A673 (cell line): ENCODE data around the gene LRRC8D. TPM values are rescaled to one million over a fixed set of nuclear protein-coding genes. Genes with fewer than 3 reads are reported as not detected.

Experiments
- BruUV-seq: library from RNA; stranded (reverse); fragments of 400-500 nt; replicated peaks from 2 replicates; lab custom pipeline; 2021; lab: Mats Ljungman, UMichigan
- CTCF ChIA-PET: fragments of 300-600 bp; sonication (Branson Sonifier 250); formaldehyde crosslinking; loops from one replicate; lab custom pipeline; 2022; ENCODE audit warnings: antibody characterized with exemption; lab: Charles Lee
- POLR2A ChIA-PET: fragments of 300-600 bp; sonication (Branson Sonifier 250); formaldehyde crosslinking; loops from one replicate; lab custom pipeline; 2022; ENCODE audit warnings: antibody characterized with exemption; ENCODE audit not compliant: low non-redundant PET; lab: Charles Lee
- DNase-seq: peaks from one replicate; pipeline ENCODE4 v3.0.0-alpha.2; 2015; ENCODE audit warnings: low spot score
- H3K27ac ChIP-seq: fragments of 200-600 bp; sonication (generic); 2 replicates; pipeline ENCODE4 v1.5.1; 2016; ENCODE audit warnings: mixed run types, low read depth, mild to moderate bottlenecking, mixed read lengths, antibody characterized with exemption, low read length; ENCODE audit not compliant: poor library complexity, severe bottlenecking
- H3K27me3 ChIP-seq: fragments of 200-600 bp; sonication (generic); replicated peaks from 2 replicates; pipeline ENCODE4 v1.6.1; 2017; ENCODE audit warnings: mixed run types, low read depth, mild to moderate bottlenecking, mixed read lengths, antibody characterized with exemption, low read length; ENCODE audit not compliant: insufficient read depth, poor library complexity
- H3K36me3 ChIP-seq: fragments of 200-600 bp; sonication (generic); 2 replicates; pipeline ENCODE4 v1.6.1; 2016; ENCODE audit warnings: mixed run types, mild to moderate bottlenecking, mixed read lengths, antibody characterized with exemption, low read length; ENCODE audit not compliant: insufficient read depth, poor library complexity, severe bottlenecking
- H3K4me1 ChIP-seq: fragments of 200-600 bp; sonication (generic); 2 replicates; pipeline ENCODE4 v1.6.1; 2017; ENCODE audit warnings: mixed run types, mild to moderate bottlenecking, mixed read lengths, antibody characterized with exemption, low read length; ENCODE audit not compliant: insufficient read depth, poor library complexity, severe bottlenecking
- H3K4me3 ChIP-seq: fragments of 200-600 bp; sonication (generic); 2 replicates; pipeline ENCODE4 v1.5.1; 2016; ENCODE audit warnings: low read depth, mixed run types, mild to moderate bottlenecking, mixed read lengths, low read length; ENCODE audit not compliant: poor library complexity, severe bottlenecking
- H3K9me3 ChIP-seq: fragments of 200-600 bp; sonication (generic); 2 replicates; pipeline ENCODE4 v1.6.1; 2016; ENCODE audit warnings: mixed run types, low read depth, mild to moderate bottlenecking, mixed read lengths, antibody characterized with exemption, low read length; ENCODE audit not compliant: poor library complexity, severe bottlenecking
- EZH2 ChIP-seq: fragments of 200-600 bp; sonication (generic); IDR thresholded peaks from 2 replicates; pipeline ENCODE4 v1.6.1; 2017; ENCODE audit warnings: borderline replicate concordance, low read depth, mild to moderate bottlenecking, mixed read lengths, antibody characterized with exemption, low read length; ENCODE audit not compliant: poor library complexity, severe bottlenecking
- intact Hi-C: fragments of 100-400 bp; cut with micrococcal nuclease; formaldehyde crosslinking; loops from one replicate; pipeline ENCODE4 v1.10.0; 2022; ENCODE audit not compliant: unreplicated experiment
- total RNA-seq: library from RNA; stranded (reverse); gene quantifications from 2 replicates; pipeline ENCODE4 v1.2.3, GENCODE V29; 2021
- TF ChIP-seq, protein P1 (sequence below): fragments of 300-800, 200-600 bp; sonication (generic); conservative IDR thresholded peaks from 2 replicates; pipeline ENCODE4 v1.5.1; 2017; ENCODE audit warnings: low read depth, mild to moderate bottlenecking, antibody characterized with exemption, low read length, moderate library complexity, mixed read lengths

LRRC8D gene
- total RNA-seq, 1 experiment from 2014 or later: 59.4 TPM

GRCh38 chr1:89807503-89807902, 13.3 kb upstream of the LRRC8D start:
- Histone ChIP-seq H3K27ac (no peak overlapping the region), H3K4me1 (no peaks in the 10 kb centered on the region), H3K27me3 (no peaks in the 10 kb centered on the region), H3K9me3 (no peaks in the 10 kb centered on the region), H3K4me3 (no peak overlapping the region), H3K36me3 (no peaks in the 10 kb centered on the region)
- ChIA-PET CTCF (no interaction called here), POLR2A (no interaction called here)
- no peak for DNase-seq
- no peak for TF ChIP-seq EZH2
- TF ChIP-seq, protein P1, sequence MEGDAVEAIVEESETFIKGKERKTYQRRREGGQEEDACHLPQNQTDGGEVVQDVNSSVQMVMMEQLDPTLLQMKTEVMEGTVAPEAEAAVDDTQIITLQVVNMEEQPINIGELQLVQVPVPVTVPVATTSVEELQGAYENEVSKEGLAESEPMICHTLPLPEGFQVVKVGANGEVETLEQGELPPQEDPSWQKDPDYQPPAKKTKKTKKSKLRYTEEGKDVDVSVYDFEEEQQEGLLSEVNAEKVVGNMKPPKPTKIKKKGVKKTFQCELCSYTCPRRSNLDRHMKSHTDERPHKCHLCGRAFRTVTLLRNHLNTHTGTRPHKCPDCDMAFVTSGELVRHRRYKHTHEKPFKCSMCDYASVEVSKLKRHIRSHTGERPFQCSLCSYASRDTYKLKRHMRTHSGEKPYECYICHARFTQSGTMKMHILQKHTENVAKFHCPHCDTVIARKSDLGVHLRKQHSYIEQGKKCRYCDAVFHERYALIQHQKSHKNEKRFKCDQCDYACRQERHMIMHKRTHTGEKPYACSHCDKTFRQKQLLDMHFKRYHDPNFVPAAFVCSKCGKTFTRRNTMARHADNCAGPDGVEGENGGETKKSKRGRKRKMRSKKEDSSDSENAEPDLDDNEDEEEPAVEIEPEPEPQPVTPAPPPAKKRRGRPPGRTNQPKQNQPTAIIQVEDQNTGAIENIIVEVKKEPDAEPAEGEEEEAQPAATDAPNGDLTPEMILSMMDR: no peak
- BruUV-seq: no TSS peak
- intact Hi-C loops: no loop called here

GRCh38 chr1:89807983-89808382, 12.8 kb upstream of the LRRC8D start:
- TF ChIP-seq EZH2: no peak
- TF ChIP-seq, protein P1: no peak
- no TSS peak for BruUV-seq
- H3K4me3 ChIP-seq: no peak overlapping the region
- no peaks in the 10 kb centered on the region for H3K27me3 ChIP-seq
- no peaks in the 10 kb centered on the region for H3K9me3 ChIP-seq
- no peaks in the 10 kb centered on the region for H3K4me1 ChIP-seq
- DNase-seq: no peak
- no peaks in the 10 kb centered on the region for H3K36me3 ChIP-seq
- intact Hi-C loops: no loop called here
- ChIA-PET CTCF (interaction anchor here (0.7 kb wide), 1 partner anchor 12 kb away, joined by 4 read pairs; no protein-coding TSS in a partner anchor), POLR2A (no interaction called here)
- H3K27ac ChIP-seq: no peak overlapping the region

DNA sequence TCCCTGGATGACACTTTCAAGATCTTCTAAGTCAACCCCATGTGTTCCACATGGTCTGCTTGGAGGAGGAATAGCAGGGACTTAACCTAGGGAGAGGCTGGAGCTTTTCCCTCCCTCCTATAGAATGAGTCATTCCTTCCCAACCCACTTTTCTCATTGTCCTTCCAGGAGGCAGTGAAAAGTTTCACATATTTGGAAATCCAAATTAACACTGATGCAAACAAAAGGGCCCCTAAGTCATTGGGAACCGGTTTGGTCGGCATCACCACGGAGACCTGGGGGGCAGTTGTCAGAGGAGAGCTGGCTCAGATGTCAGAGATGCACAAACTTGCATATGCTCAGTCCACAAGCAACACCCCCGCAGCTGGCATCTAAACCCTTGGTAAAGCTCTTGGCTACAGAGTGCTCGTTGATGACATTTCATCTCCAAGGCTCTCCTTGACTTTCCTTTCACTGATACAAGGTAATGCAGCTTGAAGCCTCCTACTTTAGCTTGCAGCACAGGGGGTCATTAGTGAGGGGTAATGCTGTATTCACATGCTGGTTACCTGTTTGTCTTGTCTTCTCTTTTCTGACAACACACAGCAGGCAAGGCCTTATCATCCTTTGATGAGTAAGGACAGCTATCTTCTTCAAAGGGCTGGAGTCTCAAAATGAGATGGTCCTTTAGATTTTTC, 12.3 kb upstream of the LRRC8D start:
- Histone ChIP-seq H3K4me1 (no peaks in the 10 kb centered on the region), H3K9me3 (no peaks in the 10 kb centered on the region), H3K36me3 (no peaks in the 10 kb centered on the region), H3K27me3 (no peaks in the 10 kb centered on the region), H3K4me3 (no peak overlapping the region), H3K27ac (no peak overlapping the region)
- BruUV-seq: no TSS peak
- ChIA-PET CTCF (interaction anchor here (0.7 kb wide), 1 partner anchor 11 kb away, joined by 4 read pairs; no protein-coding TSS in a partner anchor), POLR2A (no interaction called here)
- DNase-seq: no peak
- intact Hi-C loops: no loop called here
- TF ChIP-seq, protein P1: no peak
- no peak for TF ChIP-seq EZH2
